Jurkat, Clone E6-1 (cell line): ENCODE data around the gene ZFAND2B.
"Not testable (repeated sequence)": the region's sequence is repeated elsewhere in the genome, so short reads cannot be mapped to it uniquely, and the experiment has no call there.

ENCODE experiments used
- DNase-seq: peaks from one replicate; pipeline ENCODE4 v3.0.0-alpha.2; 2011; ENCODE audit warnings: low read depth, low spot score
- H3K4me3 ChIP-seq: 2 replicates; pipeline ENCODE4 v1.5.1; 2011; ENCODE audit warnings: mild to moderate bottlenecking, low read length, control low read depth, moderate library complexity

Gene ZFAND2B

DNA sequence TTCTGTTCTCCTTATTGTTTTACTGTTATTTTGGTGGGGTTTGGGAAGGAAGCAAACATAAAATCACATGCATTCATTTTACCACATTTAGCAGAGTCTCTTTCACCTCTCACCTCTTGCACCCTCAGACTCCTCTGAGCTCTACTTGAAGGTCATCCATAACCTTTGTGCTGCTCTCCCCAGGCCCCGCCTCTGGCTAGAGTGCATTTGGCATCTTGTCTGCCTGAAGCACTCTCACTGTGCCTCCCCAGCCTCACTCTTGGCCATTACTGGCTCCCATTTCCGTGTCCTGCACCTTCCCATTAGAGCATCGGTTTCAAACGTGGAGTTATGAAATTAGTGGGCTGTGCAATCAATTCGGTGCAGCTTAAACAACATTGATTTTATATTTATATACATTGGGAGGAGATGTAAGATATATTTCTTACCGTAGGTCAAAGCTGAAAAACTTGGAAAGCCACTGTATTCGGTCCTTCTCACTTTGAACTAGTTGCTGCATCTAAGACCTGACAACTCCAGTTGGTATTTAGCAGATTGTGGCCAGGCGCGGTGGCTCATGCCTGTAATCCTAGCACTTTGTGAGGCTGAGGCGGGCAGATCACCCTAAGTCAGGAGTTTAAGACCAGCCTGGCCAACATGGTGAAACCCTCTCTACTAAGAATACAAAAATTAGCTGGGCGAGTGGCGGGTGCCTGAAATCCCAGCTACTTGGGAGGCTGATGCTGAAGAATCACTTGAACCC, 6.9 kb upstream of the ZFAND2B start:
- DNase-seq: no peak
- H3K4me3 ChIP-seq: no peak overlapping the region

DNA sequence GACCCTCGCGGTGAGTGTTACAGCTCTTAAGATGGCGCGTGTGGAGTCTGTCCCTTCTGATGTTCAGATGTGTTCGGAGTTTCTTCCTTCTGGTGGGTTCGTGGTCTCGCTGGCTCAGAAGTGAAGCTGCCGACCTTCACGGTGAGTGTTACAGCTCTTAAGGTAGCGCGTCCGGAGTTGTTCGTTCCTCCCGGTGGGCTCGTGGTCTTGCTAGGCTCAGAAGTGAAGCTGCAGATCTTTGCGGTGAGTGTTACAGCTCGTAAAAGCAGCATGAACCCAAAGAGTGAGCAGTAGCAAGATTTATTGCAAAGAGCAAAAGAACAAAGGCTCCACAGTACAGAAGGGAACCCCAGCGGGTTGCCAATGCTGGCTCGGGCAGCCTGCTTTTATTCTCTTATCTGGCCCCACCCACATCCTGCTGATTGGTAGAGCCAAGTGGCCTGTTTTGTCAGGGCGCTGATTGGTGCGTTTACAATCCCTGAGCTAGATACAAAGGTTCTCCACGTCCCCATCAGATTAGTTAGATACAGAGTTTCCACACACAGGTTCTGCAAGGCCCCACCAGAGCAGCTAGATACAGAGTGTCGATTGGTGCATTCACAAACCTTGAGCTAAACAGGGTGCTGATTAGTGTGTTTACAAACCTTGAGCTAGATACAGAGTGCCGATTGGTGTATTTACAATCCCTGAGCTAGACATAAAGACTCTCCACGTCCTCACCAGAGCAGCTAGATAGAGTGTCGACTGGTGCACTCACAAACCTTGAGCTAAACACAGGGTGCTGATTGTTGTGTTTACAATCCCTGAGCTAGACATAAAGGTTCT, 5.9 kb upstream of the ZFAND2B start:
- H3K4me3 ChIP-seq: peak overlapping the region; percentile 35
- peak; percentile 79 for DNase-seq

DNA sequence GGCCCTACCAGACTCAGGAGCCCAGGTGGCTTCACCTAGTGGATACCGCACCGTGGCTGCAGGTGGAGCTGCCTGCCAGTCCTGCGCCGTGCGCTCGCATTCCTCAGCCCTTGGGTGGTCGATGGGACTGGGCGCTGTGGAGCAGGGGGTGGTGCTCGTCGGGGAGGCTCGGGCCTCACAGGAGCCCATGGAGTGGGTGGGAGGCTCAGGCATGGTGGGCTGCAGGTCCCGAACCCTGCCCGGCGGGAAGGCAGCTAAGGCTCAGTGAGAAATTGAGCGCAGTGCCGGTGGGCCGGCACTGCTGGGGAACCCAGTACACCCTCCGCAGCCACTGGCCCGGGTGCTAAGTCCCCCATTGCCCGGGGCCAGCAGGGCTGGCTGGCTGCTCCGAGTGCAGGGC, 5.3 kb upstream of the ZFAND2B start:
- not testable (repeated sequence) for H3K4me3 ChIP-seq, DNase-seq

GRCh38 chr2:219204425-219205164, 2.0 kb upstream of the ZFAND2B start:
- DNase-seq: no peak
- H3K4me3 ChIP-seq: no peak overlapping the region

GRCh38 chr2:219205165-219205538, 1.4 kb upstream of the ZFAND2B start:
- H3K4me3 ChIP-seq: no peak overlapping the region
- no peak for DNase-seq

GRCh38 chr2:219205981-219206327, 628 bp upstream of the ZFAND2B start:
- DNase-seq: no peak
- H3K4me3 ChIP-seq: peak overlapping the region; percentile 60

DNA sequence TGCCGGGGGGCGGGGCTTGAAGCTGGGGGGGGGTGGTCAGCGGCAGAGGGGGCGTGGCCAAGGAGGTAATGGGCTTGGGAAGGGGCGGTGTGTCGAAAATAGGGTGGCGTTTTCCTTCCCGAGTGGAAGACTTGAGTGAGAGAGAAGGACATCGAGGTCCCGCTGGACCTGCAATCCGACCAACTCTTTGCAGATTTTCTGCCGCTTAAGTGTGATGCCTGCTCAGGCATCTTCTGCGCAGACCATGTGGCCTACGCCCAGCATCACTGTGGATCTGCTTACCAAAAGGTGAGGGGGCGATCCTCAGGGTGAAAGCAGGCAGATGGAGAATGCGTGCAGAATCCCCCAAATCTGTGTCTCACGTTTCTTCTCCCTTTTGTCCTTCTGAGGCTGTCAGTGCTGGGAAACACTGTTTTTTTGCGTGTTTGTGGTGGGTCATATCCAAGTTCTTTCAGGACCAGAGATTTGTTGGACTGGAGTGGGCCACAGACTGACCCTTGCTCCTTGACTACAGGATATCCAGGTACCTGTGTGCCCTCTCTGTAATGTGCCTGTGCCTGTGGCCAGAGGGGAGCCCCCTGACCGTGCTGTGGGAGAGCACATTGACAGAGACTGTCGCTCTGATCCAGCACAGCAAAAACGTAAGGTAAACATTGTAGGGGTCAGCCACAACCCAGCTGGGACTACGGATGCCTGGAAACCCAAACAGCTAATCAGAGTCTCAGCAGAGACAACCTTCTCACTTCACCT, 727 bp downstream of the ZFAND2B start:
- no peak for DNase-seq

GRCh38 chr2:219207884-219208740, 1.5 kb downstream of the ZFAND2B start:
- H3K4me3 ChIP-seq: no peak overlapping the region
- no peak for DNase-seq

More for the DNA sequence above, 727 bp downstream of the ZFAND2B start:
- peak overlapping the region; percentile 58 for H3K4me3 ChIP-seq

DNA sequence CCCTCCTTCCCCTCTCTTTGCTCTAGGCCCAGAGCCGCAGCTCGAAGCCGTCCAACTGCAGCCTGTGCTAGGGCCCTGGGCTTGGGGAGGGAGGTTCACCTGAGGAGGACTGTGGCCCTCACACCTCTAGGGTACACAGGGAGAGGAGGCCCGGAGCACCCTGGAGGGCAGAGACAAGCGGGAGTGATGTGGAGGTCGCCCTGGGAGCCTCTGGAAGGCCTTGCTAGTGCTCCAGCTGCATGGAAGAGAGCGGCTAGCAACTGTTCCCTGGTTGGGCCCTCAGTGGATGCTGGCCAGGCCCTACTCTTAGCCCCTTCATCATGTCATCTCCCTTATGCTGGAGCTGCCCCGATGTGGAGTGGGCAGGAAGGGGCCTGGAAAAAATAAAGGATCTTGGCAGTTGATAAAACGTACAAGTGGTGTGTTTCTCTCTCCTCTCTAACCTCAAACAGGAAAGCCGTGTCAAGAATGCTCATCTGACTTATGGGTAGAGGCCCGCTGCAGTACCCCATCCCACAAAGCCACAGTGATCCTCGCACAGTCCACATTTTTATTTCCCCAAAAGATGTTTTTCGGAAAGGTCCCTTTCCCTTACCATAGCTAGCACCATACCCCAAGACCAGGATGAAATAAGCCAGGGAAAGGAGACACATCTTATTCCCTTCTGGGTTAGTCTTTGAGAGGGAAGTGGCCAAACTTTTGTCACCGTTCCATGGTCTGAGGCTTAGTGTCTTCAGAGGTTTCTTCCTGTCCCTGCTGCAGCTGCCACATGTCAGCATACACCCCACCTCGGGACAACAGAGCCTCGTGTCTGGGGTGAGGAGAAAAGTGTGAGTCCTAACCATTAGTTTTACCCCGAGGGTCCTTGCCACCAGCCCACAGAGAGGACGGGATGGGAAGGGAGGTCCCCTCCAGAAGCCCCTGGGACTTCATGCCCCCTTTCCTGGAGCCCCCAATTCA, 2.9 kb downstream of the ZFAND2B start:
- no peak overlapping the region for H3K4me3 ChIP-seq
- no peak for DNase-seq

DNA sequence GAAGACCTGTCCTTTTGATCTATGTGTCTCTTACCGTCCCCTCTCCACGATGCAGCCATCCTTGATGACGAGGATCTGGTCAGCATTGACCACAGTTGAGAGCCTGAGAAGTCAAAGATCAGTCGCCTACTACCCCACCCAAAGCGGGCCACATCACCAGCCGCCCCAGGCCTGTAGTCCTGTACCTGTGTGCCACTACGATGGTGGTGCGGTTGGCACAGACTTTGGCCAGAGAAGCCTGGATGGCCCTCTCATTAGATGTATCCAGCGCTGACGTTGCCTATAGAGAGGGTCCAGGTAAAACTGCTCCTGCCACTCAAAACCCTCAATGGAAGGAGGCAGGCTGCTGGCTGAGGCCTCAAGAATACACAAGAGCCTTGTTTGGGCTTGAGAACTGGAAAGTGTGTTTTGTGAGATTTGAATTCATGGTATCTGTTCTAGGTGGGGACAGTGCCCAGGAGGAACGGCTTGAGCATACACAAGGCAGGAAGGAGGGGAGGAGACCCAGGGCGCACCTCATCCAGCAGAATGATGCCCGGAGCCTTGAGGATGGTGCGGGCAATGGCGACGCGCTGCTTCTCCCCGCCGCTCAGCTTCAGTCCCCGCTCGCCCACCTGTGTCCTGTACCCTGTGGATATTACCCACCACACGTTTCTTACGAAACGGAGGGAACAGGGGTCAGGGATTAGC, 3.8 kb downstream of the ZFAND2B start:
- H3K4me3 ChIP-seq: no peak overlapping the region
- no peak for DNase-seq

DNA sequence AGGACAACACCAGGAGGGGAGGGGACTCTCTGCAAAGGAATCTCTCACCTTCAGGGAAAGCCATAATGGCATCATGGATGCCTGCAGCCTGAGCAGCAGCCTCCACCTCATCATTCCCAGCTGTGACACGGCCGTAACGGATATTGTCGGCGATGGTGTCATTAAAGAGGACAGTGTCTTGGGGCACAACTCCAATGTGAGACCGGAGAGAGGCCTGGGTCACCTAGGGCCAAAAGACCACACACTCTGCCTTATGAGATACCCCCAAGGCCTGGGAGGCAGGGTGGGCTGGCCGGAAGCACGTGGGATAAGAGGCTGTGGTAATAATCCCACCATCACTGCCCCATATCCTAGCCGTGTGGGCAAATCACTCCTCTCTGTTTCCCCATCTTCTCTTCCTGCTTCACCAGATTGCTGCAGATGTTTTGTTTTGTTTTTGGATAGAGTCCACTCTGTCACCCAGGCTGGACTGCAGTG, 4.3 kb downstream of the ZFAND2B start:
- no peak overlapping the region for H3K4me3 ChIP-seq
- DNase-seq: no peak

GRCh38 chr2:219213026-219213415, 6.4 kb downstream of the ZFAND2B start:
- no peak overlapping the region for H3K4me3 ChIP-seq
- DNase-seq: no peak

DNA sequence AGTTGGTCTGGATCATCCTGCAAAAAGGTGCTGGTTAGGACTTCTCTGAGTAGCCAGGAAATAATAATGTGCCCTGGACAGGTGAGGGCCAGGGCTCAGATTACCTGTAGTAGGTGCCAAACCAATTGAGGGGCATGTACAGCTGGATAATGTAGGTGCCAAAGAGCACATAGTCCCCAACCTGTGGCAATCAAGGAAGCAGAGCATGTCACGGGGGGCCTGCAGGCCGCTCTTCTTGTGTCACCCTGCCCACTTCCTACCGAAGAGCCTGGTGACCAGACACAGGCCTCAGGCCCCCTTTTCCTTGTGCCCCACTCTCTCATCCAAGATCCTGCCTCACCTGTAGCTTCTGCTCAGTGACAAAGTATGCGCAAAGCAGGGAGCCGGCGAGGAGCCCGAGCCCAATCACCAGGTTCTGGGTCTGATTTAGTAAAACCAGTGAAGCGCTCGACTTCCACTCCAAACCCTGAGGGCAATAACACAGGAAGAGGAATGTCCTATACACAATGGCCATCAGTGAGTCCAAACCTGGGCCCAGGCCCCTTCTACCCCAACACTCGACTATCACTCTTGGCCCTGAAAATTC, 7.0 kb downstream of the ZFAND2B start:
- DNase-seq: no peak
- no peak overlapping the region for H3K4me3 ChIP-seq

- DNase-seq: no peak
- H3K4me3 ChIP-seq: no peak overlapping the region
These were observed 7.6 kb downstream of the ZFAND2B start for GRCh38 chr2:219214141-219214540.

GRCh38 chr2:219214786-219215185, 8.2 kb downstream of the ZFAND2B start:
- no peak for DNase-seq
- H3K4me3 ChIP-seq: no peak overlapping the region

GRCh38 chr2:219215871-219216534, 9.4 kb downstream of the ZFAND2B start:
- no peak for DNase-seq
- no peak overlapping the region for H3K4me3 ChIP-seq
